HG03457 (cell line): ENCODE results near the gene PARP6.

ENCODE experiments used
- ATAC-seq: cut with Tn5 transposase; IDR thresholded peaks from one replicate; pipeline ENCODE4 v1.9.1; 2021; ENCODE audit warnings: moderate number of reproducible peaks; ENCODE audit not compliant: unreplicated experiment

Gene PARP6

GRCh38 chr15:72201391-72201921, 70.9 kb downstream of the PARP6 start:
- no peak for ATAC-seq

DNA sequence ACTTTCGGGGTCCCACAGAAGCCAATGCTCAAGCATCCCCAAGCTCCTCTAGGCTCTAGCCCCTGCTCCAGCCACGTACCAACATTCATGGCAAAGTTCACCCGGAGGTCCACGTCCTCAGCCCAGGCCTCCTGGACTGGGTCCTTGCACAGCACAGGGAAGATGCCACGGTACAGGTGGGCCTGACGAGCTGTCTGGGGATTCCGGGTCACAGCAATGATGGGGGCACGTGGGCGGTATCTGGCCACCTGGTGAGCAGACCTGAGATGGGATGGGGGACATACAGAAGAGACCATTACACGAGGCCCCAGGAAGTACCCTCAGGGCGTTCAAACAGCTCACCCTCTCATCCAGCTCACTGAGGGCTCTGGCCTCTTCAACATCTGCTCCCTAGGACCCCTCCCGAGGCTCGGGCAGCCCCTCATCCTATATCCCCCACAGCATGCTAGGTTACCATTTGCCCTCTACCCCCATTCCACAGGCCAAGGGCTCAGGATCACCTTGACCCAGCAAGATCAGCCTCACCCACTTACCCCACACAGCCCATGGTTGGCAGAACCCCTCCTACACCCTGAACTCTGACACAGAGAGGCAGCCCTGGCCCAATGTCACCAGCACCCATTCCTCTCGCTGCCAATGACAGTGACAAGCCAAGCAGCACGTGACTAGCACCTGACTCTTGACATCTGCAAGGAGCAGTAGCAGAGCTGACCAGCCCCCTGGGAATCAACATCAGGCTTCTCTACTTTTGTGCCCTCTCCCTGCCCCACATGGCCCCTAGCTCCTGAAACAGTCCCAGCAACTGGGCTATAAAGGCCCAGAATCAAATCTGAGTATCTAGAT, 71.7 kb downstream of the PARP6 start:
- ATAC-seq = no peak

DNA sequence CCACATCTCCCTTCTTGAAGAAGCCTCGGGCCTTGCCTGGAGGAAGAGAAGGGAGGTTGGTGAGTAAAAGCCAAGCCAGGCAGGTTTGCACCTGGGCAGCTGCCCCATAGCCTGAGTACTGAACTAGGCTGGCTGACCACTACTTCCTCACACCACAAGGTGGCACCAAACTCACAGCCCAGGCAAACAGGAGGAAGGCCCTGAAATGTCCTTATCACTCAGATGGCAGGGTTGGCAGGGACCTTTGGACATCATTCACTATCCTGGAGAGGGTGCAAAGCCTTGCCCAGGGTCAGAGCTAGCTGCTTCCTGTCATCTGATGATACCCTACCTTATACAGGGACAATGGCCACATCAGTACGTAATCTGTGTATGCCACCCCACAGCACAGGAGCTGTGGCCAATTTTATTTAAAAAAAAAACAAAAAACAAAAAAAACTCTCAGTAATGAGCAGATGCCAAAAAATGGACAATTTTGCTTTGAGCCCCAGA, 72.6 kb downstream of the PARP6 start:
- ATAC-seq = no peak

DNA sequence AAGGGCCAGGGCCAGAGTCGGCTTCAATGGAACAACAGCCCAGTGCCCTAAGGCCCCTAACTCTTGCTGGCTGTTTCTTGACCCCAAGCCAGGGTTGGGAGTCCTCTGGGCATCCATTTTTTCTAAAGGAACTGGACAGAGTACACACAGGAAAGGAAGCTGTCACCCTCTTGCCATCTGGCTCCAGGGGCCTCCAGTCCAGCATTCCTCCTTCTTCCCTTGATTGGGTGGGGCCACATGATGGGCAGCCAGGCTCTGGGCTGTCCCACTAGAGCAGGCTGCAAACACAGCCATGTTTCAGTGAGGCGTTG, 73.2 kb downstream of the PARP6 start:
- ATAC-seq = no peak

GRCh38 chr15:72198356-72199204, 73.8 kb downstream of the PARP6 start:
- no peak for ATAC-seq

- no peak for ATAC-seq
Observed at GRCh38 chr15:72197460-72198355, 74.6 kb downstream of the PARP6 start, which contains the start of gene GRAMD2A. Gene GRAMD2A (minus strand): TSS chr15:72197787.

- ATAC-seq = no peak
Observed at GRCh38 chr15:72197041-72197459, 75.3 kb downstream of the PARP6 start.

GRCh38 chr15:72196409-72197040, 75.8 kb downstream of the PARP6 start:
- ATAC-seq = no peak

- ATAC-seq = no peak
Observed at GRCh38 chr15:72195101-72195511, 77.2 kb downstream of the PARP6 start.

DNA sequence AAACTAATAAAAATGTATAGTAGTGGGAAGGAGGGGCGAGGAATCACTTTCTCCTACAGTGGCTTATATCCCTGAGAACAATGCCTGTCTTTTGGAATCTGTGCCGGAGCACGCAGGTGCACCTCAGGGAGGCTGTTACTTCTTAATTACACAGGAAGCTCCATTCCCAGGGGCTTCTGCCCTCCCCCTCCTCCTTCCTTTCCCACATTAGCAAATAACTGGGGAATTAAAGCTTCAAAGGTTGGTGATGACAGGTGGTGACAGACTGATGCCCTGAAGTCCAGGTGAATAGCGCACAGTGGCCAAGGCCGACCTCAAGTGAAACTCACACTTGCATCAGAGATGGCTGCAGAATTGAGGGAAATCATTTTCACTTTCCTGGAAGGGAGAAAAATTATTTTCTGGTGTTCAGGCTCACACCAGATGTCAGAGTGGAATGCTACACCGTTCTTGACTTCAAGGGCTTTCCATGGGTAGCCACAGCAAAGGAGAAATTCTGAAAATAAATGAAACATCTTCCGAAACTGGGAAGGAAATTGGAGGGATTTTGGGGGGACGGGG, 78.4 kb downstream of the PARP6 start:
- ATAC-seq = no peak

GRCh38 chr15:72192416-72192815, 79.9 kb downstream of the PARP6 start:
- no peak for ATAC-seq
